ENCODE results near the gene GNGT2.

GNGT2 gene

GRCh38 chr17:49210158-49211029 lies at the start of gene GNGT2, which contains the start of gene ABI3:
Gene GNGT2, minus strand, starts transcription at chr17:49210574. Its CDS starts 3,152 bp downstream, at chr17:49207422.
Gene ABI3, plus strand, starts transcription at chr17:49210707. Its CDS starts 18 bp downstream, at chr17:49210725.
- intact Hi-C loops (cut with DNase I; ENCODE audit: low total_unique reads), result no loop called here
- TF ChIP-seq CTCF (IDR thresholded peaks at IDR 0.05), result no peak
- Histone ChIP-seq H3K27ac (peak within 1 kb of the TSS in 1 of 2 donors; percentile 19), H3K9me3 (no peaks in the 10 kb centered on the region), H3K27me3 (peaks cover 0 to 50% of the 10 kb centered on the region in 2 donors), H3K36me3 (no peaks in the 10 kb centered on the region), H3K4me3 (peak within 1 kb of the TSS; percentile 28 to 35), H3K4me1 (no peaks in the 10 kb centered on the region)
- DNase-seq, result no peak

GRCh38 chr17:49259663-49260010 lies 49.3 kb upstream of the GNGT2 start:
- no peak for DNase-seq
- H3K36me3 ChIP-seq, result no peaks in the 10 kb centered on the region
- H3K27me3 ChIP-seq, result no peaks in the 10 kb centered on the region
- H3K9me3 ChIP-seq, result no peaks in the 10 kb centered on the region
- peaks cover 0 to 9% (median 4%) of the 10 kb centered on the region in 4 donors for H3K4me1 ChIP-seq
- peak overlapping the region; percentile 56 to 77 for H3K4me3 ChIP-seq
- intact Hi-C loops (cut with DNase I; ENCODE audit: low total_unique reads), result no loop called here
- peak overlapping the region; percentile 69 to 84 for H3K27ac ChIP-seq
- no peak for TF ChIP-seq CTCF (IDR thresholded peaks at IDR 0.05)

GRCh38 chr17:49258394-49258793 lies 48.0 kb upstream of the GNGT2 start:
- no peaks in the 10 kb centered on the region for H3K9me3 ChIP-seq
- H3K4me1 ChIP-seq, result peaks cover 0 to 9% (median 4%) of the 10 kb centered on the region in 4 donors
- no peak overlapping the region for H3K4me3 ChIP-seq
- intact Hi-C loops (cut with DNase I; ENCODE audit: low total_unique reads), result no loop called here
- no peaks in the 10 kb centered on the region for H3K36me3 ChIP-seq
- TF ChIP-seq CTCF (IDR thresholded peaks at IDR 0.05), result no peak
- H3K27ac ChIP-seq, result no peak overlapping the region
- no peak for DNase-seq
- no peaks in the 10 kb centered on the region for H3K27me3 ChIP-seq

- Histone ChIP-seq H3K36me3 (no peaks in the 10 kb centered on the region), H3K27ac (no peak overlapping the region), H3K4me3 (no peak overlapping the region), H3K4me1 (no peaks in the 10 kb centered on the region), H3K27me3 (peaks cover 0 to 2% of the 10 kb centered on the region in 2 donors), H3K9me3 (no peaks in the 10 kb centered on the region)
- DNase-seq, result no peak
- no peak for TF ChIP-seq CTCF (IDR thresholded peaks at IDR 0.05)
- intact Hi-C loops (cut with DNase I; ENCODE audit: low total_unique reads), result no loop called here
Observed at GRCh38 chr17:49255125-49255524, 44.8 kb upstream of the GNGT2 start.

- intact Hi-C loops (cut with DNase I; ENCODE audit: low total_unique reads), result no loop called here
- Histone ChIP-seq H3K4me3 (no peak overlapping the region), H3K9me3 (no peaks in the 10 kb centered on the region), H3K4me1 (peaks cover 0 to 7% (median 4%) of the 10 kb centered on the region in 4 donors), H3K36me3 (no peaks in the 10 kb centered on the region), H3K27ac (no peak overlapping the region), H3K27me3 (peaks cover 0 to 9% of the 10 kb centered on the region in 2 donors)
- TF ChIP-seq CTCF (IDR thresholded peaks at IDR 0.05), result no peak
- DNase-seq, result no peak
Observed at GRCh38 chr17:49254066-49254465, 43.7 kb upstream of the GNGT2 start.

All from tibial artery (tissue), 4 donors.